Measurements from ENCODE around the gene SP110.

DNA sequence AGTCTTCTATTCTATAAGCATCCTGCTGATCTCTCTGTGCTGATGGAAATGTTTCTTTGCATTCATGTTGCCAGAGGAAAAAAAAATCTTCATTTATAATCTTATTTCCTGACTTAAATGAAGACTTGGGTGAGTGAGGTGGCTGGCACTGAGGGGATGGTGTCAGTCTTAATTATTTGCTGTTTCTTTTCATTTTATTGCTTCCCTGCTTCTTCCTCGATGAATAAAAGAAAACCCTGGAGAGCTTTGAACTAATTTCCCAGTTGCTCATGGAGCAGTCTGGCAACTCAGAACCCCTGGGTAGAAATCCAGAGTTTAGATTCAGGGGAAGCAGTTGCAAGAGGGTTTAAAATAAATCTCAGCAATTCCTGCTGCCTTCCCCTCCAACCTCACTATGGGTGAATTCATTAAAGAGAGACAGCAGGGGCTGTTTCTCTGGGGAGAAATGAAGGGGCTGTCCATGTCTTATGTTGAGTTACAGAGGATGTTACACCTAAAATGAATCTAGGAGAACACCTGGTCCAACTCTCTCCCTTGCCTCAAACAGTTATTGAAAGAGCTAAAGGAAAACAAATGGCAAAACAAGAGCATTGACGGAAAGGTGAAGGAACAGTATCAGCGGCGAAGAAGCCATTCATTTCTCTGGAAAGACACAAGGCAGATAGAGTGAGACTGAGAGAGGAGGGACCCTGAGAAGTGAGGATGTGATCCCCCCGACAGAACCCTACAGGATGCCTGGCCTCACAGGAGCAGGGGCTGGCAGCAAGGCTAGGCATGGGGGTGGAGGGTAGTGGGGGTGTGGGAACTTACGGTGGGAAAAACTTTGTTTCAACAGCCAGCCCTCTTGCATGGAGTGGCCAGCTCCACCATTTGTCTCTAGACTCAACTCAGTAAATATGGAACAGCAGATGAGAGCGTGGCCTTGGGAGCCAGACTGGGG is 41.0 kb downstream of the SP110 start:
- no peak for TF ChIP-seq POLR2A (IDR thresholded peaks at IDR 0.05)
- no peak for TF ChIP-seq POLR2AphosphoS5 (IDR thresholded peaks at IDR 0.05)
